NT2/D1 (cell line): ENCODE data around the gene SRMS.

Experiments used
- YY1 ChIP-seq: IDR thresholded peaks from 2 replicates; pipeline ENCODE4 v1.6.1; 2011; ENCODE audit not compliant: insufficient read length, insufficient read depth
- ZNF274 ChIP-seq: IDR thresholded peaks from 2 replicates; pipeline ENCODE4 v1.6.1; 2011; ENCODE audit warnings: mild to moderate bottlenecking, low read depth, low read length

DNA sequence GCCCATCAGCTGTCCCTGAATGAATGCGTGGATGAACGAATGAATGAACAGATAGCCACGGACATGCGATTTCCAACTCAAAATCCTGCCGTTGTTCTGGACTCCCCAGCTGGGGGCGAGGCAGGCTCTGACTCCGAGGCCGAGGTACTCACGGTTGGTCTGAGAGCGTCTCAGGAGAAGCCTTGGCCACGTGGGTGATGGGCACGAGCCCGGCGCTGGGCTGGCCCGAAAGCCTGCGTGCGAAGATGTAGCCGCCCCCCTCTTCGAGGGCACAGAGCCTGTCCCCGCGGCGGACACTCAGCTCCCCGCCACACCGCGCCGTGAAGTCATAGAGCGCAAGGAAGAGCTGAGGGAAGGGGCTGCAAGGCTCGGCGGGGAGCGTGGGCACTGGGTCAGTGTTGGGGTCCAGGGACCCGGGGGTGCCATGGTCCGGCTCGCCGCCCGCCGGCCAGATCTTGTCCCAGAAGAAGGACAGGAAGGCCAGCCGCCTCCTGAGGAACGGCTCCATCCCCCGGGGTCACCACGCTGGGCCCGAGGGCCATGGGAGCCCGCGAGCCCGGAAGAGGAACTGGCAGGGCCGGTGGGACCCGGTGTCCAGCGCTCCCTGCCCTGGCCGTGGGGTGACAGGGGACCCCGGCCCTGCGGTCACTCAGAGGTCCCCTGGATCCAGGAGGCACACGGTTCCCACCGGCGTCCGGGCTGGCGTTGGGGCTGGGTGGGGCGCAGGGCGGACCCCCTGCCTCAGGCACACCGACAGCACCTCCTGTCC, 409 bp downstream of the SRMS start:
- TF ChIP-seq YY1, result no peak
- TF ChIP-seq ZNF274, result no peak
